D341Med (cell line): Measurements from ENCODE around the gene INPP5A.

Experiments
- DNase-seq: peaks from one replicate; pipeline ENCODE4 v3.0.0; 2012; ENCODE audit warnings: low spot score

The INPP5A gene

GRCh38 chr10:132519382-132520176 is 18.0 kb upstream of the INPP5A start:
- no peak for DNase-seq

DNA sequence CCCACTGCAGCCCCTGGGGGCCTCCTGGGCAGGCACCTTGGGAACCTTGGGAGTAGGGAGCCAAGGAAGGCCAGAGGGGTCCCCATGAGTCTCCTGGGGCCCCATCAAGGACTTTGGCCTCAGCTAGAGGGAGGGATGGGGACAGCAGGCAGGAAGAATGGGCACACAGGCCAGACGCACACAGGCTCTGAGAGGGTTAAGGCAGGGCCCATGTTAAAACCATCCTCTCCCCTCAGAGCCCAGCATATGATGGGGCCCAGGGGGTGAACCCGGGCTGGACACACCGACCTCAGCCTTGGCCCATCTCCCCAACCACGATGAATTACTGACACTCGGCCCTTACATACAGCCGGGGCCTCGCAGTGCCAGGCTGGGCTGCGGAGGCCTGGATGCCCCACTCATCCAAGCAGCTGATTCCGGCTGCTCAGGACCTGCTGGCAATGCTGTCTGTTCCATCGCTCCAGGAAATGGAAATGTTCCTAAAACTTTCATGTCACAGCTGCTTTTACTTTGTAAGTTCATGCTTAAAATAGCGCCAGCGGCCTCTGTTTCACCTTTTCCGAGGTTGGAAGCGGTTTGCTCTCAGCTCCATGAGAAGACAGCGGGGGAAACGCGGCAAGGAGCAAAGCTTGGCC is 17.3 kb upstream of the INPP5A start:
- DNase-seq: no peak

GRCh38 chr10:132521041-132521465 is 16.5 kb upstream of the INPP5A start:
- no peak for DNase-seq

DNA sequence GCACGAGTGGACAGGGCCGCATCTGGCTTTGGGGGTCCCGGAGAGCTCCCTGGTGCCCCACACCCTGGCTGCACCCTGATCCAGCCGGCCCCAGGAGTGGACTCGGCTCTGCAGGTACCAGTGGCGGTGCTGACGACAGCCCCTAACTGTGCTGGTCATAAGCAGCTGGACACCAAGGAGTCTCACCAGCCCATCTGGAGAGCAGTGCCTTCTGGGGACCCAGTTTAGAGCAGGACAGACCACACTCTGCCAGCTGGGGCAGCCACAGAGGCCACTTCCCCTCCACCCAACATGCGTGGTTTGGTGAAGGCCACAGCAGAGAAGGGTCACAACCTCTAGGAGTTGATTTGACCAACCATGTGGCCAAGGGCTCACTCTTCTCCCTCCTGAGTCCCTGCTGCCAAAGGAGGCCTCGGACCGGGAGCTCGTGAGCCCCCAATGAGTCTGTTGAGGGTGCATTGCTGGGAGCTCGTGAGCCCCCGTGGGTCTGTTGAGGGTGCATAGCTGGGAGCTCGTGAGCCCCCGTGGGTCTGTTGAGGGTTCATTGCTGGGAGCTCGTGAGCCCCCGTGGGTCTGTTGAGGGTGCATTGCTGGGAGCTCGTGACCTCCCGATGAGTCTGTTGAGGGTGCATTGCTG is 16.0 kb upstream of the INPP5A start:
- DNase-seq: no peak

DNA sequence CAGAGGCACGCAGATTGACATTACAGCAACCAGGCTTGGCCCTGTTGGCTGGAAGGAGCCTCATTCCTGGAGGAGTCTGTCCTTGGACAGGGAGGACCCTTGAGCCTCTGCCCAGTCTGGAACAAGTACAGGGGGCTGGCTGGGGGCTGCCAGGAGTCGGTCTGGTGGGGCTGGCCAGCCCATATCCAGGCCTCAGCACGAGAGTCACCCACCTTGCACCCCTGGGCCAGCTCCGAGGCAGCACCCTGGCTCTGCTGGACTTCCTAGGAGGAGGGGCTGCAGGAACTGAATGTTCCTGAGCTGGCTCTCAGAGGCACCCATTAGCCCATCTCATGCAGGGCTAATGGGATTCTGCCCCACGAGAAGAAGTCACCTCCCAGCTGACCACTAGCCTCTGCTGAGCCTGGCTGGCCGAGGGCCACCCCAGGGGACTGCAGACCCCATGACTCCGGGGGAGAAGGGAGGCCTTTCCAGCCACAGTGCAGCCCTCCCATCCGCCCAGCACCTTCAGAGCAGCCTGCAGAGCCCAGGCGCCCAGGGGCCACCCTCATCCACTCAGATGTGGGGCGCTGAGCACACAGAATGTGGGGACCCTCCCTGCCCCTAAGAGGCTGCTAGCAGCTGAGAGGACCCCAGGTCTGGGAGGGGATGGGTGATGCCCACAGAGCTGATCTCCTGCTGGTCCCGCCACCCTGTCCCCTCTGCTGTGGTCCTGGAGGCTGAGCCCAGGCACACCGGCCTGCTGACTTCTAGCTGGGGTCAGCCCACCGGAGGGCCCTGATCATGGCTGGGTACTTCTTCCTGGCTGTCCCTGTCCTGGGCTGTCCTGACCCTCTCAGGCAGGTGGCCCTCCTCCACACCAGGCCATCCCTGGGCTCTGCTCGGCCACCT is 14.8 kb upstream of the INPP5A start:
- DNase-seq: no peak

DNA sequence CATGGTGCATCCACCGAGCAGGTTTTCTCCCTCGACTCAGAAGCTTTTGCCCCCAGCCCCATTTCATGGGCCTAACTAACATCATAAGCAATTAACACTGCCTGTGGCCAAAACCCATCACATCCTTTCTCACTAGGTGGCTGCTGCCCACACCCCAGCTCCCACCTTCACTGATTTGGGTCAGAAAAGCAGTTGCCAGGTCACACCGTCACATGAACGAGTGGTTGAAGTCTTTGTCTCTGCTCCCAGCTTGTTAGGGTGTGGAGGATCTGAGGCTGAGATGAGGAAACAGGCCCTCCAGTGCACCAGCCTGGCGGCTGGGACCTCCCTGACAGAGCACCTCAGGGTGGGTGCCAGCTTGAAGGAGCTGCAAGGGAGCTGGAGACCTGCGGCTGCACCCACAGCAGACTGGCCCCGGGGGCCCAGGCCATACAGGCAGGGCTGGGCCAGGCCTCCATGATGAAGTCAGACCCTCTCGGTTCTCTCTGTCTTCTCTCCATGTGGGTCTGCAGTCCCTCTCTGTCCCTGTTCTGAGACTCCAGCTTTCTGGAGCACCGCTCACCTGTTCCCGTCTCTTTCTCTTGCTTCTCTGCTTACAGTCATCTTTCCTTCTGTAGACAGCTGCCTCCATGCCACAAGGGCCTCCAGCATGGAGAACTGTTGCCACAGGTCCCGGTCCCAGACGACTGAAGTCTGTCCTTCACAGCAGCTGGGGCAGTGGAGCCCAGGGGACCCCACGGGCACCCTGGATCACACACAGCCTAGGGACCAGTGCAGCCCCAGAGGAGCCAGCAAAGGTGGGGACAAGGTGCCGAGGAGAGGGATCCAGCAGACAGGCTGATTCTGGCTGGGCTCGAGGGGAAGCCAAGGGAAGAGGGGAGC is 13.8 kb upstream of the INPP5A start:
- DNase-seq: no peak

- DNase-seq: no peak
These were observed 12.9 kb upstream of the INPP5A start for GRCh38 chr10:132524443-132525285.

GRCh38 chr10:132526676-132527075 is 10.9 kb upstream of the INPP5A start:
- DNase-seq: no peak

GRCh38 chr10:132527339-132528063 is 10.1 kb upstream of the INPP5A start:
- DNase-seq: no peak

DNA sequence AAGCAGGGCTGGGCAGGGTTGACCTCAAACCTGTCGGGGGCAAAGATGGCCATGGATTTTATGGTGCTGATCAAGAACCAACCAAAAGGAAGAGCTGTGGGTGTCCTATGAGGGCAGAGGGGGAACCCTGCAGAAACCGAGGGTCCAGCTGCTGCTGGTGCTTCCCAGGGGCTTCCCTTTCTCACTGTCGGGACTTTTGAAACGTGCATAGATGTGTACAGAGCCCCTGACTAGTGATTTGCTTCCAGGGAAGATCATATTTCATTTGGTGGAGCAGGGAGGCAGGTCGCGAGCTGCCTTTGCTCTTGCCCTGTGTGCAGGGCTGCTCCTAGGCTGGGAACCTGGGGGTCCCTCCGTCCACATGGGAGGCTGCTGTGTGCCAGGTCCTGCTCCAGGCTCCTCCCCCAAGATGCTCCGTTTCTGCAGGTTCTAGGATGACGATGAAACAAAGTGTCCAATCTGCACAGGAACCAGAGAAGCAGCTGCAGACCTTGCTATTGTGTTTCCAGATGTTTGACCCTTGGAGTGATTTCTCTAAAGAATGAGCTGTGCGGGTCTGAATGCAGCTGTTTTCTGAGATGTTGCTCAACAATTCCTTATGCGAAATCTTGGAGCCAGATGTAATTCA is 9.4 kb upstream of the INPP5A start:
- DNase-seq: no peak

- DNase-seq: no peak
These were observed 5.4 kb upstream of the INPP5A start for GRCh38 chr10:132532179-132532578.

DNA sequence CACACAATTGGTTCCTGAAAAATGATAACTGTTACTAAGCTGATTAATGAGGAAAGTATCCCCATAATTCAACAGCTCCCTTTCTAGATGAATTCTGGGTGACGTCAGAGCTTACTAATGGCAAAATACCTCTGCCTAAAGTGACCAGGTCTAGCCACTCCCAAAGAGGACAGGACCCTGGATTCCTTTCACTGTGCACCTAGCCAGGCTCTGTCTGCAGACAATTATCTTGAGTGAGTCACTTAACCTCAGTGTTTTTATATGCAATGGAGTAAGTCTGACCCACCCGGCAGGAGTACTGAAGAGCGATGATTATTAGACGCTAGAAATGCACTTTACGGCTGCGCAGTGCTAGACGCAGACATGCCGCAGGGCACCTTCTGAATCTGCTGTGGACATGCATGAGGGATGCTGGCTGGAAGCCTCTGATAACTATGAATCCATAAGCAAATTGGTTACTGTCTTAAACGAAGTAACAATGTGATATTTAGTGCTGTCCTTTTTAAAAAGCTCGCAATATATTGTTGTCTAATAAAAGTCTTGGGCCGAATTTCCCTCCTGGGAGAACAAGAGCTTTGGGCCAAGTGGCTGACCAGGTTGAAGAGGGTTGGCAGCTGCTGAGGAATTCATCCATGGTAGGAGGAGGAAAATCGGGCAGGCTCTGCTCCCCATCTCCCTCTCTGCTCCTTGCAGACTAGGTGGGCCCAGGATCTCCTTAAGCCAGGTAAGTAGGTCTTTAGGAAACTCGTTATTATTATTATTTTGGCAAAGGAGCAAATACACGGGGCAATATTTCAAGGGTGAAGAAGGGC is 4.6 kb upstream of the INPP5A start:
- DNase-seq: no peak

- no peak for DNase-seq
These were observed 3.9 kb upstream of the INPP5A start for GRCh38 chr10:132533571-132534260.

GRCh38 chr10:132534391-132535064 is 3.1 kb upstream of the INPP5A start:
- DNase-seq: no peak

- no peak for DNase-seq
These were observed 2.4 kb upstream of the INPP5A start for GRCh38 chr10:132535065-132535651.

DNA sequence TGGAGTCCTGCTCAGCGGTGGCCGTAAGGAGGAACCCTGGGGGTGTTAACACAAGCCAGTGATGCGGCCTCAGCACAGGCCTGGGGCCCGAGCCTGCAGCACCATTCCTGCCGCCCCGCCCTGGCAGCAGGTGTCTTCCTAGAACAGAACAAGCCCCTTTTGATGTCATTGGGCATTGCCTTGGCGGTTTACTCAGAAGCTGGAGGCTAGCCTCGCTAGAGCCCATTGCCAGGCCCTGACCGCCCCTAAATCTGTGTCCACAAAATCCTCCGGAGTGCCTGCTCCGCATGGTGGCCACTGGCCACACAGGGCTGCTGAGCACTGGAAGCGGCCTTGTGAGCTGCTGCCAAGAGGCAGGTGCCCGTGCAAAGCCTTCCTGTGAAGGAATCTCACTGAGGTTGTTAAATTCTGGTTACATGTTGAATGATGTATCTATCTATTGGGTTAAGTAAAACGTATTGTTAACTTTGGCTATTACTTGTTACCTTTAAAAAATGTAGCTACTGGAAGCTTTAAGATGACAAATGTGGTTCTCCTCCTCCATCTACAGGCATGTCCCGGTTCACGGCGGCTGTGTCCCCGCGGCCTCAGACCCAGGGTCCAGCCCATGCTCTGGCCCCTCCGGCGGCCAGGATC is 1.2 kb upstream of the INPP5A start:
- DNase-seq: no peak
